Mucosa of descending colon (tissue), 3 donors: ENCODE measurements around the gene ZFAND3. TPM values are rescaled to one million over a fixed set of nuclear protein-coding genes. Genes with fewer than 3 reads are reported as not detected.

Experiments used
- ATAC-seq: fragments of 200-7000 bp; cut with Tn5 transposase; one replicate; pipeline ENCODE4 v1.9.1; 2020; ENCODE audit warnings: mild to moderate bottlenecking, moderate library complexity
- DNase-seq, 3 donors: peaks; one replicate each; pipeline ENCODE4 v3.0.0-alpha.2; 2020
- H3K36me3 ChIP-seq: fragments of 200-600 bp; one replicate; pipeline ENCODE4 v1.8.0; 2021; ENCODE audit warnings: low read depth, mild to moderate bottlenecking
- H3K4me1 ChIP-seq: fragments of 200-600 bp; one replicate; pipeline ENCODE4 v1.8.0; 2021; ENCODE audit warnings: low read depth, mild to moderate bottlenecking
- H3K4me3 ChIP-seq: fragments of 200-600 bp; one replicate; pipeline ENCODE4 v1.8.0; 2021; ENCODE audit warnings: mild to moderate bottlenecking
- H3K9me3 ChIP-seq: fragments of 200-600 bp; one replicate; pipeline ENCODE4 v1.8.0; 2021; ENCODE audit warnings: mild to moderate bottlenecking
- intact Hi-C, 2 donors: fragments of 100-400 bp; cut with DNase I in 1 of 2; cut with micrococcal nuclease in 1 of 2; formaldehyde crosslinking; loops; one replicate each; pipeline versions ENCODE4 v1.11.0 to v1.11.1; 2022; cut with DNase I, micrococcal nuclease
- total RNA-seq, 3 donors: library from RNA; stranded (reverse); fragmentation: NEBNext Ultra II Directional in 2 of 3; extraction: Animal tissue kit (Norgen Biotek cat#: 25700) in 2 of 3; gene quantifications; one replicate each; pipeline versions ENCODE4 v1.2.1 to v1.2.4, GENCODE V29; 2021 to 2023
- TF ChIP-seq, protein P1 (sequence below): fragments of 200-600 bp; IDR thresholded peaks from one replicate; pipeline ENCODE4 v1.8.0; 2022; ENCODE audit warnings: antibody characterized with exemption, mild to moderate bottlenecking
- donor health status: DM: no; HTN: no; CAD: no; lungs with moderate emphysema.
- donor health status: DM: no; HTN: no; CAD: no.
- donor health status: DM: no; HTN: yes; CAD: no.

ZFAND3 gene
- total RNA-seq, 3 donors from 2014 or later: 63.9 to 84.0 (median 82.2) TPM

GRCh38 chr6:37938909-37939308 lies 119.4 kb downstream of the ZFAND3 start:
- intact Hi-C loops: no loop called here
- ATAC-seq (no peak), DNase-seq (no peak)
- Histone ChIP-seq H3K36me3 (no peaks in the 10 kb centered on the region), H3K4me3 (no peak overlapping the region), H3K9me3 (no peaks in the 10 kb centered on the region), H3K4me1 (no peaks in the 10 kb centered on the region)
- TF ChIP-seq, protein P1, sequence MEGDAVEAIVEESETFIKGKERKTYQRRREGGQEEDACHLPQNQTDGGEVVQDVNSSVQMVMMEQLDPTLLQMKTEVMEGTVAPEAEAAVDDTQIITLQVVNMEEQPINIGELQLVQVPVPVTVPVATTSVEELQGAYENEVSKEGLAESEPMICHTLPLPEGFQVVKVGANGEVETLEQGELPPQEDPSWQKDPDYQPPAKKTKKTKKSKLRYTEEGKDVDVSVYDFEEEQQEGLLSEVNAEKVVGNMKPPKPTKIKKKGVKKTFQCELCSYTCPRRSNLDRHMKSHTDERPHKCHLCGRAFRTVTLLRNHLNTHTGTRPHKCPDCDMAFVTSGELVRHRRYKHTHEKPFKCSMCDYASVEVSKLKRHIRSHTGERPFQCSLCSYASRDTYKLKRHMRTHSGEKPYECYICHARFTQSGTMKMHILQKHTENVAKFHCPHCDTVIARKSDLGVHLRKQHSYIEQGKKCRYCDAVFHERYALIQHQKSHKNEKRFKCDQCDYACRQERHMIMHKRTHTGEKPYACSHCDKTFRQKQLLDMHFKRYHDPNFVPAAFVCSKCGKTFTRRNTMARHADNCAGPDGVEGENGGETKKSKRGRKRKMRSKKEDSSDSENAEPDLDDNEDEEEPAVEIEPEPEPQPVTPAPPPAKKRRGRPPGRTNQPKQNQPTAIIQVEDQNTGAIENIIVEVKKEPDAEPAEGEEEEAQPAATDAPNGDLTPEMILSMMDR: no peak

- no peak overlapping the region for H3K4me3 ChIP-seq
- DNase-seq (peak in 1 of 3 donors; percentile 24), ATAC-seq (no peak)
- TF ChIP-seq, protein P1: no peak
- no peaks in the 10 kb centered on the region for H3K36me3 ChIP-seq
- intact Hi-C loops: no loop called here
- H3K4me1 ChIP-seq: no peaks in the 10 kb centered on the region
- H3K9me3 ChIP-seq: no peaks in the 10 kb centered on the region
Observed at GRCh38 chr6:37940074-37940847, 120.7 kb downstream of the ZFAND3 start.

DNA sequence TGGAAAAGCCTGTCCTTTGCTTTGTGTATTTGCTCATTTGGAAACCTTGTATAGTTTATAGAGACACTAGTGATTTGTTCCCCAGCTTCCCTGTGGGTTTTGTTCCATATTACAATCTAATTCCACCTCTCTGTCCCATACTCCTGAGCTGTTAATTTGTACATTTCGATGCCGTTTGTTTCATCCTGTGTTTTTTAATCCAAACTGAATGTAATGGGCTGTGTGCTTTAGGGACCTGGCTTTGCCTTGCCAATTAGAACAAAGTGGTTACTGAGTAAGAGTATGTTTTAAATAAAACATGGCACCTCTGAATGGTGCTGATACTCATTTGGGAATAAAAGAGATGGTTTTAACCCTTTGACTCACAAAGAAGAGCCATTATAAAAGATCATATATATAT lies 122.3 kb downstream of the ZFAND3 start:
- TF ChIP-seq, protein P1: no peak
- intact Hi-C loops: no loop called here
- no peak overlapping the region for H3K4me3 ChIP-seq
- H3K4me1 ChIP-seq: no peaks in the 10 kb centered on the region
- H3K9me3 ChIP-seq: no peaks in the 10 kb centered on the region
- H3K36me3 ChIP-seq: no peaks in the 10 kb centered on the region
- DNase-seq (no peak), ATAC-seq (no peak)

GRCh38 chr6:37942606-37943376 lies 123.3 kb downstream of the ZFAND3 start:
- Histone ChIP-seq H3K9me3 (no peaks in the 10 kb centered on the region), H3K4me1 (no peaks in the 10 kb centered on the region), H3K4me3 (no peak overlapping the region), H3K36me3 (no peaks in the 10 kb centered on the region)
- intact Hi-C loops: no loop called here
- TF ChIP-seq, protein P1: no peak
- ATAC-seq (no peak), DNase-seq (no peak)

DNA sequence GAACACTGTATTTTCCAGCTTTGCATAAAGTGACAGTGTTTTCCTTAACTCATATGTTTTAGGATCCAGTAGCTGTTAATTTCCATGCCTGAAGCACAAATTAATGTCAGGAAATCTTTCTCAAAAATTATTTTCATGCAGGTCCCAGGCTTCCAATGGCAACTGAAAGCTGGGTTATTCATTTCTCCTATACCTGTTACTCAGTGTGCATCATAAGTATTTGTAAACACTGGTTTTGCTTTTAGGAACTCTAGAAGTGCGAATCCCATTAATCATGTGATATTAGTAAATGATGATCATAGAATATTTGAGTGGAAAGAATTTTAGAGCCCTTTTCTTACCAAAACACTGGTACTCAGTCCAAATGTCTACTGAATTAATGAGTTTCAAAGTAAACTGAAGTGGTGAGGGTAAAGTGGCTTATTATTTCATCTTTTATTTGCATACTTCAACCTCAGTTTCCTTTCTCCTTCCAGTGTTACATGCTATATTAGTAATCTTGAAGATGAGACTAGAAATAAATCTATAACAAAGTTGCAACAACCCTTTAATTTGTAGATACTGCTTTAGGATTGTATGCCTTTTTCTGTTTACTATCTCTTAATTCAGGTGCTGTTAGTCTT lies 124.0 kb downstream of the ZFAND3 start:
- Histone ChIP-seq H3K4me3 (no peak overlapping the region), H3K9me3 (no peaks in the 10 kb centered on the region), H3K4me1 (no peaks in the 10 kb centered on the region), H3K36me3 (no peaks in the 10 kb centered on the region)
- ATAC-seq (no peak), DNase-seq (no peak)
- TF ChIP-seq, protein P1: no peak
- intact Hi-C loops: no loop called here
